Fibroblast of lung (primary cell): ENCODE measurements around the gene VTCN1.

ENCODE experiments used
- CTCF ChIP-seq, 2 donors: IDR thresholded peaks in 1 of 2; conservative IDR thresholded peaks in 1 of 2; 1 replicate in 1 of 2; 2 replicates in 1 of 2; pipeline ENCODE4 v1.5.1; 2011 to 2012; ENCODE audit warnings: low read length in 2 of 2, control low read depth in 1 of 2, inconsistent platforms in 1 of 2, low read depth in 1 of 2, mild to moderate bottlenecking in 1 of 2
- EZH2 ChIP-seq: IDR thresholded peaks from 2 replicates; pipeline ENCODE4 v1.5.1; 2012; ENCODE audit warnings: low read length, control low read depth, mild to moderate bottlenecking; ENCODE audit errors: missing control alignments

GRCh38 chr1:117244971-117245370 is 34.2 kb upstream of the VTCN1 start:
- TF ChIP-seq EZH2, result no peak
- TF ChIP-seq CTCF (conservative IDR thresholded peaks at IDR 0.05 in 1 of 2, IDR thresholded peaks at IDR 0.05 in 1 of 2; ENCODE audit: low read depth in 1 of 2, low read length in 2 of 2), result no peak
